NCI-H2227 (cell line): ENCODE data around the gene PCDHA10.
"Not testable (repeated sequence)": the region's sequence is repeated elsewhere in the genome, so short reads cannot be mapped to it uniquely, and the experiment has no call there.

Experiments used
- DNase-seq: peaks from one replicate; lab custom pipeline; 2025; ENCODE audit not compliant: unreplicated experiment; lab: John Stamatoyannopoulos, UW

Gene PCDHA10

GRCh38 chr5:140840978-140841962 lies 14.4 kb upstream of the PCDHA10 start, which contains the start of gene PCDHA8:
PCDHA8 (plus strand) TSS chr5:140841187; CDS start chr5:140841322, 135 bp downstream.
- DNase-seq, result no peak

DNA sequence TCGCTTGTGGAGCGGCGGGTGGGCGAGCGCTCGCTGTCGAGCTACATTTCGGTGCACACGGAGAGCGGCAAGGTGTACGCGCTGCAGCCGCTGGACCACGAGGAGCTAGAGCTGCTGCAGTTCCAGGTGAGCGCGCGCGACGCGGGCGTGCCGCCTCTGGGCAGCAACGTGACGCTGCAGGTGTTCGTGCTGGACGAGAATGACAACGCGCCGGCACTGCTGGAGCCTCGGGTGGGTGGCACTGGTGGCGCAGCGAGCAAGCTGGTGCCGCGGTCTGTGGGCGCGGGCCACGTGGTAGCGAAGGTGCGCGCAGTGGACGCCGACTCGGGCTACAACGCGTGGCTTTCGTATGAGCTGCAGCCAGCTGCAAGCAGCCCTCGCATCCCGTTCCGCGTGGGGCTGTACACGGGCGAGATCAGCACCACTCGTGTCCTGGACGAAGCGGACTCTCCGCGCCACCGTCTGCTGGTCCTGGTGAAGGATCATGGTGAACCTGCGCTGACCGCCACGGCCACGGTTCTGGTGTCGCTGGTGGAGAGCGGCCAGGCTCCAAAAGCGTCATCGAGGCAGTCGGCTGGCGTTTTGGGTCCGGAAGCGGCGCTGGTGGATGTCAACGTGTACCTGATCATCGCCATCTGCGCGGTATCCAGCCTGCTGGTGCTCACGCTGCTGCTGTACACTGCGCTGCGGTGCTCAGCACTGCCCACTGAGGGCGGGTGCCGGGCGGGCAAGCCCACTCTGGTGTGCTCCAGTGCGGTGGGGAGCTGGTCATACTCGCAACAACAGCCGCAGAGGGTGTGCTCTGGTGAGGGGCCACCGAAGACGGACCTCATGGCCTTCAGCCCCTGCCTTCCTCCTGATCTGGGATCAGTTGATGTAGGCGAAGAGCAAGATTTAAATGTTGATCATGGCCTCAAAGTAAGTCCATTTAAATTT lies 12.6 kb upstream of the PCDHA10 start:
- no peak for DNase-seq

DNA sequence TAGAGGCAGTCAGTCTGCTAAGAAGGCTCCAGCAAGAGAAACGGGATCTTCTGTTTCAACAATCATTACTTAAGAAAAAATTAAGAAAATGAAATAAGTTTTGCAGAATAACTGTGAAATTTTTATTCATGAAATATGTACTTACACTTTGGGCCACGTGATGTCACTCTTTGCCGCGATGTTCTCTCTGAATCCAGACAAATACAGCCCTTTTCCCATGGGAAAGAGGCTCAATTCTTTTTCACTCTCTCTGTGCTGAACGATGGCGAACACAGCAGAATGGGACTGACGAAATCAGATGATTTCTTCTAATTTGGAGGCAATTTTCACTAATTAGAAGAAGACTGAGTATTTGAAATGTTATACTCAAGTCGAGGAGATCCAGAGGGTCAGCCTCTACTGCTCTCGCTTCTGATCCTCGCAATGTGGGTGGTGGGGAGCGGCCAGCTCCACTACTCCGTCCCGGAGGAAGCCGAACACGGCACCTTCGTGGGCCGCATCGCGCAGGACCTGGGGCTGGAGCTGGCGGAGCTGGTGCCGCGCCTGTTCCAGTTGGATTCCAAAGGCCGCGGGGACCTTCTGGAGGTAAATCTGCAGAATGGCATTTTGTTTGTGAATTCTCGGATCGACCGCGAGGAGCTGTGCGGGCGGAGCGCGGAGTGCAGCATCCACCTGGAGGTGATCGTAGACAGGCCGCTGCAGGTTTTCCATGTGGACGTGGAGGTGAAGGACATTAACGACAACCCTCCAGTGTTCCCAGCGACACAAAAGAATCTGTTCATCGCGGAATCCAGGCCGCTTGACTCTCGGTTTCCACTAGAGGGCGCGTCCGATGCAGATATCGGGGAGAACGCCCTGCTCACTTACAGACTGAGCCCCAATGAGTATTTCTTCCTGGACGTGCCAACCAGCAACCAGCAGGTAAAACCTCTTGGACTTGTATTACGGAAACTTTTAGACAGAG lies 7.3 kb upstream of the PCDHA10 start, which contains the start of gene PCDHA9:
PCDHA9 (plus strand) TSS at position 244 of the 964 bp plus-strand sequence; CDS start at position 358, 114 bp downstream.
- not testable (repeated sequence) for DNase-seq

- not testable (repeated sequence) for DNase-seq
Measured at GRCh38 chr5:140849831-140850634, 5.7 kb upstream of the PCDHA10 start.

DNA sequence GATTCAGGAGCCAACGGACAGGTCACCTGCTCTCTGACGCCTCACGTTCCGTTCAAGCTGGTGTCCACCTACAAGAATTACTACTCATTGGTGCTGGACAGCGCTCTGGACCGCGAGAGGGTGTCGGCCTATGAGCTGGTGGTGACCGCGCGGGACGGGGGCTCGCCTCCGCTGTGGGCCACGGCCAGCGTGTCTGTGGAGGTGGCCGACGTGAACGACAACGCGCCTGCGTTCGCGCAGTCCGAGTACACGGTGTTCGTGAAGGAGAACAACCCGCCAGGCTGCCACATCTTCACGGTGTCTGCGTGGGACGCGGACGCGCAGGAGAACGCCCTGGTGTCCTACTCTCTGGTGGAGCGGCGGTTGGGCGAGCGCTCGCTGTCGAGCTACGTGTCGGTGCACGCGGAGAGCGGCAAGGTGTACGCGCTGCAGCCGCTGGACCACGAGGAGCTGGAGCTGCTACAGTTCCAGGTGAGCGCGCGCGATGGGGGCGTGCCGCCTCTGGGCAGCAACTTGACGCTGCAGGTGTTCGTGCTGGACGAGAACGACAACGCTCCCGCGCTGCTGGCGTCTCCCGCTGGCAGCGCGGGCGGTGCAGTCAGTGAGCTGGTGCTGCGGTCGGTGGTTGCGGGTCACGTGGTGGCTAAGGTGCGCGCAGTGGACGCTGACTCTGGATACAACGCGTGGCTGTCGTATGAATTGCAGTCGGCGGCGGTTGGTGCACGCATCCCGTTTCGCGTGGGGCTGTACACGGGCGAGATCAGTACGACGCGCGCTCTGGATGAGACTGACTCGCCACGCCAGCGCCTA lies 1.7 kb downstream of the PCDHA10 start:
- no peak for DNase-seq

GRCh38 chr5:140857987-140858240 lies 2.2 kb downstream of the PCDHA10 start:
- DNase-seq, result no peak

GRCh38 chr5:140862441-140863295 lies 7.0 kb downstream of the PCDHA10 start:
- no peak for DNase-seq

- no peak for DNase-seq
Measured at GRCh38 chr5:140868721-140869554, 13.2 kb downstream of the PCDHA10 start, which contains the start of gene PCDHA11. PCDHA11 (plus strand) TSS chr5:140868957; CDS start chr5:140869104, 147 bp downstream.

GRCh38 chr5:140869555-140869886 lies 13.8 kb downstream of the PCDHA10 start:
- no peak for DNase-seq

DNA sequence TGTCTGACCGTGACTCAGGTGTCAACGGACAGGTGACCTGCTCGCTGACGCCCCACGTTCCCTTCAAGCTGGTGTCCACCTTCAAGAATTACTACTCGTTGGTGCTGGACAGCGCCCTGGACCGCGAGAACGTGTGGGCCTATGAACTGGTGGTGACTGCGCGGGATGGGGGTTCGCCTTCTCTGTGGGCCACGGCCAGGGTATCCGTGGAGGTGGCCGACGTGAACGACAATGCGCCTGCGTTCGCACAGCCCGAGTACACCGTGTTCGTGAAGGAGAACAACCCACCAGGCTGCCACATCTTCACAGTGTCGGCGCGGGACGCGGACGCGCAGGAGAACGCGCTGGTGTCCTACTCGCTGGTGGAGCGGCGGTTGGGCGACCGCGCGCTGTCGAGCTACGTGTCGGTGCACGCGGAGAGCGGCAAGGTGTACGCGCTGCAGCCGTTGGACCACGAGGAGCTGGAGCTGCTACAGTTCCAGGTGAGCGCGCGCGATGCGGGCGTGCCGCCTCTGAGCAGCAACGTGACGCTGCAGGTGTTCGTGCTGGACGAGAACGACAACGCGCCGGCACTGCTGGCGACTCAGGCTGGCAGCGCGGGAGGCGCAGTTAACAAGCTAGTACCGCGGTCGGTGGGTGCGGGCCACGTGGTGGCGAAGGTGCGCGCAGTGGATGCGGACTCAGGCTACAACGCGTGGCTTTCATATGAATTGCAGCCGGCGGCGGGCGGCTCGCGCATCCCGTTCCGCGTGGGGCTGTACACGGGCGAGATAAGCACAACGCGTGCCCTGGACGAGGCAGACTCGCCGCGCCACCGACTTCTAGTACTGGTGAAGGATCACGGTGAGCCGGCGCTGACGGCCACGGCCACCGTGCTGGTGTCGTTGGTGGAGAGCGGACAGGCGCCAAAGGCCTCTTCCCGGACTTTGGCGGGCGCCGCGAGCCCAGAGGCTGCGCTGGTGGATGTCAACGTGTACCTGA lies 14.8 kb downstream of the PCDHA10 start:
- no peak for DNase-seq

DNA sequence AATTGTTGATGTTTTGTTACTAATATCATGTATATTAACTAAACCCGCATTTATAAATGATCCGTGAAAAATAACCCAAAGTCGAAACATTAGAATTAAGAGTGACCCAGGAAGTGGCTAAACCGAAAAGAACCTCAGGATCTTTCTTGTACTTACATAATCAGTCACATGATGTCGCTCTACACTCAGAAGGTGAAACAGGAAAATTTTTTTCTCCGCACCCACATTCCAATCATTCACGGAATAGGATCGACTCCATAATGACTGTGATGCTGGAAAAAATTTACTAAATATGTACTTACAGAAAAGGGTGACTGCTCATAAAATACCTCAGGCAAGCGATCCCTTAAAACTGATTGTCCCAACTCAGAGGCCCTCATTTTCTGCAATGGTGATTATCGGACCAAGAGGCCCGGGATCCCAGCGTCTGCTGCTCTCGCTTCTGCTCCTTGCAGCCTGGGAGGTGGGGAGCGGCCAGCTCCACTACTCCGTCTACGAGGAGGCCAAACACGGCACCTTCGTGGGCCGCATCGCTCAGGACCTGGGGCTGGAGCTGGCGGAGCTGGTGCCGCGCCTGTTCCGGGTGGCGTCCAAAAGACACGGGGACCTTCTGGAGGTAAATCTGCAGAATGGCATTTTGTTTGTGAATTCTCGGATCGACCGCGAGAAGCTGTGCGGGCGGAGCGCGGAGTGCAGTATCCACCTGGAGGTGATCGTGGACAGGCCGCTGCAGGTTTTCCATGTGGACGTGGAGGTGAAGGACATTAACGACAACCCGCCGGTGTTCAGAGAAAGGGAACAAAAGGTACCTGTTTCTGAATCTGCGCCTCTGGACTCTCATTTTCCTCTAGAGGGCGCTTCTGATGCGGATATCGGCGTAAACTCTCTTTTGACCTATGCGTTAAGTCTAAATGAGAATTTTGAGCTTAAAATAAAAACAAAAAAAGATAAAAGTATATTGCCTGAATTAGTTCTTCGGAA lies 19.7 kb downstream of the PCDHA10 start, which contains the start of gene PCDHA12:
PCDHA12 (plus strand) TSS at position 224 of the 981 bp plus-strand sequence; CDS start at position 389, 165 bp downstream.
- no peak for DNase-seq

- DNase-seq, result not testable (repeated sequence)
Measured at GRCh38 chr5:140876541-140877261, 21.0 kb downstream of the PCDHA10 start.

DNA sequence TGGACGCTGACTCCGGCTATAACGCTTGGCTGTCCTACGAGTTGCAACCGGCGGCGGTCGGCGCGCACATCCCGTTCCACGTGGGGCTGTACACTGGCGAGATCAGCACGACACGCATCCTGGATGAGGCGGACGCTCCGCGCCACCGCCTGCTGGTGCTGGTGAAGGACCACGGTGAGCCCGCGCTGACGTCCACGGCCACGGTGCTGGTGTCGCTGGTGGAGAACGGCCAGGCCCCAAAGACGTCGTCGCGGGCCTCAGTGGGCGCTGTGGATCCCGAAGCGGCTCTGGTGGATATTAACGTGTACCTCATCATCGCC lies 21.5 kb downstream of the PCDHA10 start:
- DNase-seq, result no peak
